Suprapubic skin (tissue), 4 donors: ENCODE results near the gene KLF9. TPM values are rescaled to one million over a fixed set of nuclear protein-coding genes. Genes with fewer than 3 reads are reported as not detected.

Experiments
- DNase-seq, 2 donors: peaks; one replicate each; pipeline ENCODE4 v3.0.0-alpha.2; 2019; ENCODE audit warnings: low spot score in 2 of 2
- H3K27ac ChIP-seq: fragments of 200-600 bp; sonication (generic); one replicate; pipeline ENCODE4 v1.5.1; 2019
- H3K27me3 ChIP-seq: fragments of 200-600 bp; sonication (generic); one replicate; pipeline ENCODE4 v1.5.1; 2019
- H3K36me3 ChIP-seq: fragments of 200-600 bp; sonication (generic); one replicate; pipeline ENCODE4 v1.5.1; 2019
- H3K4me1 ChIP-seq: fragments of 200-600 bp; sonication (generic); one replicate; pipeline ENCODE4 v1.5.1; 2019
- H3K4me3 ChIP-seq: fragments of 200-600 bp; sonication (generic); one replicate; pipeline ENCODE4 v1.5.1; 2019; ENCODE audit warnings: mild to moderate bottlenecking
- H3K9me3 ChIP-seq: fragments of 200-600 bp; sonication (generic); one replicate; pipeline ENCODE4 v1.5.1; 2019
- EP300 ChIP-seq: sonication (generic); formaldehyde crosslinking; IDR thresholded peaks from one replicate; pipeline ENCODE4 v1.6.1; 2017; ENCODE audit warnings: antibody characterized with exemption
- POLR2A ChIP-seq, 2 donors: fragments of 450-650 bp; IDR thresholded peaks; one replicate each; pipeline ENCODE4 v1.6.1; 2017; ENCODE audit warnings: antibody characterized with exemption in 2 of 2, mild to moderate bottlenecking in 2 of 2, moderate library complexity in 2 of 2
- POLR2AphosphoS5 ChIP-seq, 3 donors: sonication (generic); formaldehyde crosslinking; IDR thresholded peaks; one replicate each; pipeline ENCODE4 v1.6.1; 2017; ENCODE audit warnings: antibody characterized with exemption in 3 of 3
- WGBS: methylation state at CpG from one replicate; pipeline ENCODE4 v1.1.5; 2018; 5-methylcytosine and 5-hydroxymethylcytosine counted together
- total RNA-seq, 4 donors: library from RNA; depleted of rRNA; stranded (reverse); fragments of >200 nt; gene quantifications; one replicate each; pipeline ENCODE4 v1.1.0, GENCODE V29; 2016
- TF ChIP-seq, protein P1 (sequence below), 2 donors: fragments of 200-600 bp in 1 of 2; fragments of 450-650 bp in 1 of 2; sonication (generic) in 1 of 2; IDR thresholded peaks; one replicate each; pipeline ENCODE4 v1.5.1; 2016 to 2019; ENCODE audit warnings: antibody characterized with exemption in 2 of 2, mild to moderate bottlenecking in 1 of 2, moderate library complexity in 1 of 2

The KLF9 gene
- total RNA-seq, 4 donors from 2014 or later: 90.0 to 118 (median 109) TPM

DNA sequence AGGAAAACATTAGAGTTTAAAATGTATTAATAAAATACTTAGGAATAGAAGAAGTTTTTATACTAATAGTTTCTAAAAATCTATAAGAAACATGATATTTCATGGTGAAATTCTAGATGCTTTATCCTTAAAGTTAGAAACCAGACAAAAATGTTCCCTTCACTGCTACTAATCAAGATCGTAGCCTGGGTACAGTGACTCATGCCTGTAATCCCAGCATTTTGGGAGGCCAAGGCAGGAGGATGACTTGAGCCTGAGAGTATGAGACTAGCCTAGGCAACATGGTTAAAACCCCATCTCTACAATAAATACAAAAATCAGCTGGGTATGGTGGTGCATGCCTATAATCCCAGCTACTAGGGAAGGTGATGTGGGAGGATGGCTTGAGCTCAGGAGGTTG lies 30.4 kb upstream of the KLF9 start:
- 65% methylated on average over 1 of the region's 1 CpG for WGBS
- DNase-seq: no peak
- TF ChIP-seq EP300 (no peak), POLR2AphosphoS5 (IDR thresholded peaks at IDR 0.05) (no peak), POLR2A (IDR thresholded peaks at IDR 0.05) (no peak)
- TF ChIP-seq, protein P1, sequence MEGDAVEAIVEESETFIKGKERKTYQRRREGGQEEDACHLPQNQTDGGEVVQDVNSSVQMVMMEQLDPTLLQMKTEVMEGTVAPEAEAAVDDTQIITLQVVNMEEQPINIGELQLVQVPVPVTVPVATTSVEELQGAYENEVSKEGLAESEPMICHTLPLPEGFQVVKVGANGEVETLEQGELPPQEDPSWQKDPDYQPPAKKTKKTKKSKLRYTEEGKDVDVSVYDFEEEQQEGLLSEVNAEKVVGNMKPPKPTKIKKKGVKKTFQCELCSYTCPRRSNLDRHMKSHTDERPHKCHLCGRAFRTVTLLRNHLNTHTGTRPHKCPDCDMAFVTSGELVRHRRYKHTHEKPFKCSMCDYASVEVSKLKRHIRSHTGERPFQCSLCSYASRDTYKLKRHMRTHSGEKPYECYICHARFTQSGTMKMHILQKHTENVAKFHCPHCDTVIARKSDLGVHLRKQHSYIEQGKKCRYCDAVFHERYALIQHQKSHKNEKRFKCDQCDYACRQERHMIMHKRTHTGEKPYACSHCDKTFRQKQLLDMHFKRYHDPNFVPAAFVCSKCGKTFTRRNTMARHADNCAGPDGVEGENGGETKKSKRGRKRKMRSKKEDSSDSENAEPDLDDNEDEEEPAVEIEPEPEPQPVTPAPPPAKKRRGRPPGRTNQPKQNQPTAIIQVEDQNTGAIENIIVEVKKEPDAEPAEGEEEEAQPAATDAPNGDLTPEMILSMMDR (IDR thresholded peaks at IDR 0.05): no peak
- Histone ChIP-seq H3K27ac (no peak overlapping the region), H3K9me3 (no peaks in the 10 kb centered on the region), H3K27me3 (no peaks in the 10 kb centered on the region), H3K36me3 (no peaks in the 10 kb centered on the region), H3K4me3 (no peak overlapping the region), H3K4me1 (no peaks in the 10 kb centered on the region)

DNA sequence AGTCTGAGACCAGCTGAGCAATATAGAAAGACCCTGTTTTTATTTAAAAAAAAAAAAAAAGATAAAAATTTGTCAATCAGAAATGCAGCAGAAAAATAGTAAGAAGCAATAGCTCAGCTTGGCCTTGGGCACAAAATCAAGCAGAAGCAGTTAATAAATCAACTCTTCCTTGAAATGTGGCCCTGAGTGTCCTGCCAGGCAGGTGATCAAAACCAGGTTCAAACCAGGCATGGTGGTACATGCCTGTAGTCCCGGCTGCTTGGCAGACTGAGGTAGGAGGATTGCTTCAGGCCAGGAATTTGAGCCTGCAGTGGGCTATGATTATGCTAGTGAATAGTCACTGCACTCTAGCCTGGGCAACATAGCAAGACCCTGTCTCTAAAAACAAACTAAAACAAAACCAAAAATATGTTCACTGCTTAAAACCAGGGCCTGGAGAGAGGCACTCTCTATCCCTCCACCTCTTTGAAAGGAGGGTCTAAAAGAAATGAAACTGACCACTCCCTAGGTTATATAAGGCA lies 27.9 kb upstream of the KLF9 start:
- H3K4me1 ChIP-seq: peaks cover 6% of the 10 kb centered on the region
- TF ChIP-seq, protein P1 (IDR thresholded peaks at IDR 0.05): no peak
- TF ChIP-seq POLR2A (IDR thresholded peaks at IDR 0.05) (no peak), EP300 (no peak), POLR2AphosphoS5 (IDR thresholded peaks at IDR 0.05) (no peak)
- 54% methylated on average over 1 of the region's 1 CpG for WGBS
- no peak for DNase-seq
- H3K27me3 ChIP-seq: no peaks in the 10 kb centered on the region
- no peak overlapping the region for H3K4me3 ChIP-seq
- no peaks in the 10 kb centered on the region for H3K36me3 ChIP-seq
- no peaks in the 10 kb centered on the region for H3K9me3 ChIP-seq
- H3K27ac ChIP-seq: no peak overlapping the region

DNA sequence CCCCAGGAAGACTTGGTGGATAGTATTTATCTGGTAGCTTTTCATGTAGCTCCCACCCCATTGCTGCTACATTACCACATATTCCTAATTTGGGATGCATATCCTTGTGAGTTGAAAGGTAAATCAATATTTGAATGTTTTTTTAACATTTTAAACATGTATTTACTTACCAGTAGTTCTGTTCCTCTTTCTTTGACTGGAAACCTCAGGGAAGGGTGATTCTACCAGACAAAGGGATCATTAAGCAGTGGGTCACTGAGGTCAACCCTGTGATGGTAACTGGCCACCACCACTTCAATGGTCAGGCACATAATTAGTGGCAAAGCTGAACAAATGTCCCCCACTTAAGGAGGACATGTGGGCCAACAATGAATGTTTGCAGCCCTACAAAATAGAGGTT lies 27.2 kb upstream of the KLF9 start:
- Histone ChIP-seq H3K36me3 (no peaks in the 10 kb centered on the region), H3K4me1 (peaks cover 6% of the 10 kb centered on the region), H3K27me3 (no peaks in the 10 kb centered on the region), H3K9me3 (no peaks in the 10 kb centered on the region), H3K27ac (no peak overlapping the region), H3K4me3 (no peak overlapping the region)
- TF ChIP-seq POLR2AphosphoS5 (IDR thresholded peaks at IDR 0.05) (no peak), POLR2A (IDR thresholded peaks at IDR 0.05) (no peak), EP300 (no peak)
- TF ChIP-seq, protein P1 (IDR thresholded peaks at IDR 0.05): no peak
- no peak for DNase-seq

DNA sequence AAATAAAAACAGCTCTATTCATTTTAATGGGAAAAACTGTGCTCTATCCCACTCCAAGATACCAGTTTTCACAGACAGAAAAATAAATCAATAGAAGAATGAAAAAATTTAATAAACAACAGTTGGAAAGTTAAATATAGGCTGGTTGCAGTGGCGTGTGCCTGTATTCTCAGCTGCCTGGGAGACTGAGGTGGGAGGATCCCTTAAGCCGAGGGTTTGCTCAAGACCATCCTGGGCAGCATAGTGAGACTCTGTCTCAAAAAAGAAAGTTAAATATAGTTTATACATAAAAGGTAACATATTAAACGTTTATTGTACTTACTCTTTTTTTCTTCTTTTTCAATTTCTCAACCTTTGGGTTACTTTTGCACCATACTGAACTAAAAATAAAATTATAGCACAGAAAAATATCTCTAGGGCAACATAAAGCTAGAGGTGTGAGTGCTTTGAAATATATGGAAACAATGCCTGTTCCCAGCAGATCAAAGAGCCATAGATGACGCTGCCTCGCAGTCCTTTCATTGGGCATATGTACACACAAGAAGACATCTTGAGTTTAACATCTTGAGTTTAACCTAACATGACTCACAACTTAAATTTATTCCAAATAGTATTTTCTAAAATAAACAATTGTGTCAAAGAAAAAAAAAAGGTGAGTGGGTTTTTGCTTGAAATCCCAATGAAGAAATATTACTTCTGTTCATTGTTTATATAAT lies 25.7 kb upstream of the KLF9 start:
- no peak overlapping the region for H3K4me3 ChIP-seq
- H3K27ac ChIP-seq: no peak overlapping the region
- TF ChIP-seq EP300: no peak
- TF ChIP-seq POLR2AphosphoS5 (IDR thresholded peaks at IDR 0.05): no peak
- TF ChIP-seq, protein P1 (IDR thresholded peaks at IDR 0.05): no peak
- TF ChIP-seq POLR2A (IDR thresholded peaks at IDR 0.05): no peak
- WGBS: 61% methylated on average over 5 of the region's 5 CpGs
- DNase-seq: no peak
- H3K27me3 ChIP-seq: no peaks in the 10 kb centered on the region
- H3K4me1 ChIP-seq: peaks cover 15% of the 10 kb centered on the region
- no peaks in the 10 kb centered on the region for H3K9me3 ChIP-seq
- H3K36me3 ChIP-seq: no peaks in the 10 kb centered on the region

DNA sequence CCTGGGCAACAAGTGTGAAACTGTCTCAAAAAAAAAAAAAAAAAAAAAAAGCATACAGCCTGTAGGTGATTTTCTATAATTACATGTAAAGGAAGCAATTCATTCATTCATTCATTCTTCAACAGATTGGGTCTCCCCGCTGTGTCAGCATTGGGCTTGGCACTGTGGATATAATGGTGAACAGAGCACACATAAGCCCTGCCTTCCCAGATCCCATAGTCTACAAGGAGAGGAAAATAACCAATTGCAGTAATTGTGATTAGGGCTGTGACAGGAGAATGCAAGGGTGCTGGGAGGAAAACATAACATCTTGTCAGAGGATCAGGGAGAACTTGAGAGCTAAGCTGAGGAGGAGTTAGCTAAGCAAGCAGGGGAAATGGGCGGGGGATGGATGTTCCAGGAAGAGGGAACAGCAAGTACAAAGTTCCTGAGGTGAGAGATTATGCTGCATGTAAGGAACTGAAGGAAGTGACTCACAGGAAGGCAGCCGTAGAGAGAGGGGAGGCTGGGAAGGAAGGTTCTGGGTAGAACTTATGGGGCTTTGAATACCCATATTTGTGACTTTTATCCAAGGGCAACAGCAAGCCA lies 24.0 kb upstream of the KLF9 start:
- peak in 1 of 2 donors; percentile 71 for DNase-seq
- WGBS: 62% methylated on average over 3 of the region's 3 CpGs
- Histone ChIP-seq H3K9me3 (no peaks in the 10 kb centered on the region), H3K4me1 (peaks cover 15% of the 10 kb centered on the region), H3K27me3 (no peaks in the 10 kb centered on the region), H3K4me3 (no peak overlapping the region), H3K36me3 (no peaks in the 10 kb centered on the region), H3K27ac (peak overlapping the region; percentile 36)
- TF ChIP-seq POLR2AphosphoS5 (IDR thresholded peaks at IDR 0.05): peak in 1 of 3 donors; percentile 63
- TF ChIP-seq, protein P1 (IDR thresholded peaks at IDR 0.05): no peak
- no peak for TF ChIP-seq POLR2A (IDR thresholded peaks at IDR 0.05)
- peak; percentile 62 for TF ChIP-seq EP300
